Posterior cingulate gyrus (tissue), 11 donors: ENCODE results near the gene KCTD11.

Experiments used
- DNase-seq, 10 donors: peaks; one replicate each; pipeline versions ENCODE4 v3.0.0 to v3.0.0-alpha.2; 2020 to 2021; ENCODE audit warnings: mixed read lengths in 3 of 10
- intact Hi-C: fragments of 100-400 bp; cut with DNase I; formaldehyde crosslinking; loops from one replicate; pipeline ENCODE4 v1.15.1; 2023

KCTD11 gene

GRCh38 chr17:7392696-7393612 is 41.0 kb downstream of the KCTD11 start:
- intact Hi-C loops = loop anchor here (5.0 kb wide), 1 partner anchor 44 kb away; the partner anchor contains the start of genes FGF11 and TMEM102
- DNase-seq = peak in 1 of 10 donors; percentile 78

GRCh38 chr17:7393613-7394451 is 41.9 kb downstream of the KCTD11 start:
- intact Hi-C loops = loop anchor here (5.0 kb wide), 1 partner anchor 43 kb away; the partner anchor contains the start of genes FGF11 and TMEM102
- DNase-seq = peak in 1 of 10 donors; percentile 82

GRCh38 chr17:7394452-7395191 is 42.7 kb downstream of the KCTD11 start, which contains the start of gene PLSCR3:
Gene PLSCR3, minus strand, starts transcription at chr17:7394525. Its CDS starts 415 bp downstream, at chr17:7394110.
- DNase-seq = peak; percentile 73 to 98 (median 87)
- intact Hi-C loops = loop anchor here (5.0 kb wide), 1 partner anchor 43 kb away; the partner anchor contains the start of genes FGF11 and TMEM102

GRCh38 chr17:7396147-7396546 is 44.2 kb downstream of the KCTD11 start:
- intact Hi-C loops = no loop called here
- DNase-seq = no peak

- intact Hi-C loops = no loop called here
- DNase-seq = peak in 1 of 10 donors; percentile 42
Measured at GRCh38 chr17:7398612-7399011, 46.6 kb downstream of the KCTD11 start.

- DNase-seq = peak in 1 of 10 donors; percentile 67
- intact Hi-C loops = loop anchor here (5.0 kb wide), 1 partner anchor 284 kb away; the partner anchor contains the start of genes TP53 and WRAP53
Measured at GRCh38 chr17:7403043-7403726, 51.2 kb downstream of the KCTD11 start.

GRCh38 chr17:7403727-7403976 is 51.7 kb downstream of the KCTD11 start:
- intact Hi-C loops = loop anchor here (5.0 kb wide), 1 partner anchor 284 kb away; the partner anchor contains the start of genes TP53 and WRAP53
- no peak for DNase-seq

GRCh38 chr17:7403977-7404736 is 52.2 kb downstream of the KCTD11 start, which contains the start of gene TMEM256:
Gene TMEM256, minus strand, starts transcription at chr17:7404097. Its CDS starts 13 bp downstream, at chr17:7404084.
- DNase-seq = peak; percentile 99 to 100 (median 100)
- intact Hi-C loops = loop anchor here (2.0 to 5.0 kb wide), 3 partner anchors 53 to 283 kb away; partner anchors contain the start of genes POLR2A, TP53 and WRAP53
